Left lung (tissue), 10 donors: ENCODE results near the gene TNS3. TPM values are rescaled to one million over a fixed set of nuclear protein-coding genes. Genes with fewer than 3 reads are reported as not detected.
"Not testable (repeated sequence)": the region's sequence is repeated elsewhere in the genome, so short reads cannot be mapped to it uniquely, and the experiment has no call there.

Experiments used
- ATAC-seq: fragments of 200-7000 bp; cut with Tn5 transposase; one replicate; pipeline ENCODE4 v1.9.1; 2020; ENCODE audit warnings: moderate library complexity
- DNase-seq, 4 donors: peaks; one replicate each; pipeline ENCODE4 v3.0.0-alpha.2; 2013 to 2020
- H3K27ac ChIP-seq, 2 donors: fragments of 200-600 bp; sonication (generic) in 1 of 2; one replicate each; pipeline versions ENCODE4 v1.5.0 to v1.8.0; 2020 to 2021
- H3K27me3 ChIP-seq, 2 donors: fragments of 200-600 bp; sonication (generic) in 1 of 2; one replicate each; pipeline versions ENCODE4 v1.5.0 to v1.8.0; 2020 to 2021
- H3K36me3 ChIP-seq, 2 donors: fragments of 200-600 bp; sonication (generic) in 1 of 2; one replicate each; pipeline versions ENCODE4 v1.5.0 to v1.8.0; 2020 to 2021
- H3K4me1 ChIP-seq, 2 donors: fragments of 200-600 bp; one replicate each; pipeline ENCODE4 v1.8.0; 2021
- H3K4me3 ChIP-seq, 2 donors: fragments of 200-600 bp; sonication (generic) in 1 of 2; one replicate each; pipeline versions ENCODE4 v1.5.0 to v1.8.0; 2020 to 2021; ENCODE audit warnings: mild to moderate bottlenecking in 1 of 2
- H3K9me3 ChIP-seq, 2 donors: fragments of 200-600 bp; sonication (generic) in 1 of 2; one replicate each; pipeline versions ENCODE4 v1.5.0 to v1.8.0; 2020 to 2021
- CTCF ChIP-seq, 2 donors: fragments of 200-600 bp; sonication (generic) in 1 of 2; IDR thresholded peaks; one replicate each; pipeline versions ENCODE4 v1.5.0 to v1.8.0; 2021; ENCODE audit warnings: antibody characterized with exemption in 2 of 2
- intact Hi-C, 2 donors: fragments of 100-400 bp; cut with DNase I; formaldehyde crosslinking; loops; one replicate each; pipeline versions ENCODE4 v1.11.2 to v1.14.2; 2022
- polyA plus RNA-seq, 6 donors: library from polyadenylated mRNA; unstranded; fragments of 120-200 nt; gene quantifications; one replicate each; pipeline ENCODE4 v1.2.1, GENCODE V29; 2013; ENCODE audit not compliant: insufficient read length in 6 of 6
- total RNA-seq, 2 donors: library from RNA; stranded (reverse); fragmentation: NEBNext Ultra II Directional; extraction: Animal tissue kit (Norgen Biotek cat#: 25700); gene quantifications; one replicate each; pipeline ENCODE4 v1.2.1, GENCODE V29; 2021
- donor health status: DM: no; HTN: yes; CAD: no.
- donor health status: DM: no; HTN: no; CAD: no.

Gene TNS3
- total and polyA plus RNA-seq, 8 donors = 86.3 to 151 (median 97.8) TPM

DNA sequence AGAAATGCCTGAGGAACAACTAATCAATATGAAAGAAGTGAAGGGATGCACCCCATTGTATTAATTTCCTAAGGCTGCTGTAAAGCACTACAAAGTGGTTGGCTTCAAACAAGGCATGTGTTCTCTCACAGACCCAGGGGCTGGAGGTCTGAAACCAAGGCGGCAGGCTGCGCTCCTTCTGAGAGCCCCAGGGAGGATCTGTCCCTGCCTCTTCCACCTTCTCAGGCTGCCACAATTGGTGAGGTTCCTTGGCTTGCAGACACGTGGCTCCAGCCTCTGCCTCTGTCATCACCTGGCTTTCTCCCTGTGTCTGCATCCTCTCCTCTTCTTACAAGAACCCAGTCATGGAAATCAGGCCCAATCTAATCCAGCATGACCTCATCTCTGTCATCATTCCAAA is 110.1 kb downstream of the TNS3 start:
- H3K27ac ChIP-seq = no peak overlapping the region
- no peaks in the 10 kb centered on the region for H3K9me3 ChIP-seq
- H3K36me3 ChIP-seq = peaks cover 0 to 16% of the 10 kb centered on the region in 2 donors
- DNase-seq (peak in 1 of 4 donors; percentile 28), ATAC-seq (no peak)
- TF ChIP-seq CTCF (IDR thresholded peaks at IDR 0.05) = no peak
- intact Hi-C loops = no loop called here
- H3K4me3 ChIP-seq = no peak overlapping the region
- H3K4me1 ChIP-seq = peaks cover 9 to 28% of the 10 kb centered on the region in 2 donors
- H3K27me3 ChIP-seq = no peaks in the 10 kb centered on the region

- no peak for TF ChIP-seq CTCF (IDR thresholded peaks at IDR 0.05)
- H3K27ac ChIP-seq = peak overlapping the region in 1 of 2 donors; percentile 20
Observed at GRCh38 chr7:47471358-47471703, 110.6 kb downstream of the TNS3 start.

GRCh38 chr7:47470567-47471357 is 111.1 kb downstream of the TNS3 start:
- H3K4me3 ChIP-seq = no peak overlapping the region
- peaks cover 0 to 16% of the 10 kb centered on the region in 2 donors for H3K36me3 ChIP-seq
- H3K27ac ChIP-seq = peak overlapping the region in 1 of 2 donors; percentile 20
- peaks cover 7 to 17% of the 10 kb centered on the region in 2 donors for H3K4me1 ChIP-seq
- H3K27me3 ChIP-seq = no peaks in the 10 kb centered on the region
- no peak for TF ChIP-seq CTCF (IDR thresholded peaks at IDR 0.05)
- H3K9me3 ChIP-seq = no peaks in the 10 kb centered on the region
- intact Hi-C loops = no loop called here
- DNase-seq (peak in 2 of 4 donors; percentile 36 to 77), ATAC-seq (peak; percentile 47)

More at GRCh38 chr7:47471358-47471703, 110.6 kb downstream of the TNS3 start:
- intact Hi-C loops = no loop called here
- DNase-seq = no peak
- Histone ChIP-seq H3K27me3 (no peaks in the 10 kb centered on the region), H3K4me3 (no peak overlapping the region), H3K36me3 (peaks cover 0 to 16% of the 10 kb centered on the region in 2 donors), H3K4me1 (peaks cover 9 to 23% of the 10 kb centered on the region in 2 donors), H3K9me3 (no peaks in the 10 kb centered on the region)
- ATAC-seq = no peak

- H3K4me3 ChIP-seq, intact Hi-C loops, ATAC-seq, H3K9me3 ChIP-seq, H3K27ac ChIP-seq, H3K27me3 ChIP-seq, DNase-seq: not testable (repeated sequence)
- peaks cover 0 to 16% of the 10 kb centered on the region in 2 donors for H3K36me3 ChIP-seq
- peaks cover under 1 to 12% of the 10 kb centered on the region in 2 donors for H3K4me1 ChIP-seq
Observed at GRCh38 chr7:47469846-47470245, 112.1 kb downstream of the TNS3 start.

- no peaks in the 10 kb centered on the region for H3K9me3 ChIP-seq
- H3K4me1 ChIP-seq = peaks cover 0 to 5% of the 10 kb centered on the region in 2 donors
- no peaks in the 10 kb centered on the region for H3K27me3 ChIP-seq
- ATAC-seq = no peak
- TF ChIP-seq CTCF (IDR thresholded peaks at IDR 0.05) = no peak
- no peak for DNase-seq
- no peaks in the 10 kb centered on the region for H3K36me3 ChIP-seq
- intact Hi-C loops = no loop called here
- no peak overlapping the region for H3K4me3 ChIP-seq
- peak overlapping the region in 1 of 2 donors; percentile 24 for H3K27ac ChIP-seq
Observed at GRCh38 chr7:47466832-47467231, 115.1 kb downstream of the TNS3 start.
